SK-N-SH (cell line): Measurements from ENCODE around the gene KCNAB1. TPM values are rescaled to one million over a fixed set of nuclear protein-coding genes. Genes with fewer than 3 reads are reported as not detected.

Experiments used
- CTCF ChIA-PET: fragments of 300-600, 350-600 bp; formaldehyde crosslinking; extraction: SDS; loops from one replicate; lab custom pipeline; 2021; lab: Yijun Ruan, JAX
- POLR2A ChIA-PET: fragments of 350-600 bp; sonication (Branson Sonifier 250); formaldehyde crosslinking; extraction: SDS; loops from one replicate; lab custom pipeline; 2020; ENCODE audit warnings: antibody characterized with exemption, inconsistent platforms; lab: Yijun Ruan, JAX
- DNase-seq: peaks from one replicate; pipeline ENCODE4 v3.0.0; 2012
- H2AFZ ChIP-seq: fragments of 200-600 bp; sonication (generic); 2 replicates; pipeline ENCODE4 v1.8.1; 2016; ENCODE audit warnings: antibody characterized with exemption, mild to moderate bottlenecking, low read depth
- H3F3A ChIP-seq: fragments of 200-600 bp; sonication (generic); replicated peaks from 2 replicates; pipeline ENCODE3; 2016; ENCODE audit warnings: antibody characterized with exemption, mild to moderate bottlenecking; ENCODE audit not compliant: insufficient read depth
- H3K27ac ChIP-seq, 2 experiments: fragments of 200-500 bp in 1 of 2; fragments of 200-600 bp in 1 of 2; sonication (Bioruptor generic) in 1 of 2; sonication (generic), shearing (Covaris generic) in 1 of 2; 2 replicates each; pipeline versions ENCODE4 v1.5.1 to v1.6.1; 2014 to 2016; ENCODE audit warnings: low read depth in 2 of 2, inconsistent platforms in 1 of 2, low read length in 1 of 2, mild to moderate bottlenecking in 1 of 2, mixed read lengths in 1 of 2
- H3K27me3 ChIP-seq: fragments of 200-600 bp; sonication (generic), shearing (Covaris generic); 2 replicates; pipeline ENCODE4 v1.6.1; 2016; ENCODE audit warnings: mixed run types; ENCODE audit not compliant: insufficient read depth
- H3K36me3 ChIP-seq, 2 experiments: fragments of 200-500 bp in 1 of 2; fragments of 200-600 bp in 1 of 2; sonication (Bioruptor generic) in 1 of 2; sonication (generic) in 1 of 2; replicated peaks in 1 of 2; 2 replicates each; pipeline versions ENCODE3 to v1.5.1; 2014 to 2016; ENCODE audit warnings: low read length in 1 of 2, mild to moderate bottlenecking in 1 of 2; ENCODE audit not compliant: insufficient read depth in 2 of 2, control insufficient read depth in 1 of 2
- H3K4me1 ChIP-seq, 2 experiments: fragments of 200-500 bp in 1 of 2; fragments of 200-600 bp in 1 of 2; sonication (Bioruptor generic) in 1 of 2; sonication (generic), shearing (Covaris generic) in 1 of 2; 2 replicates each; pipeline versions ENCODE4 v1.5.1 to v1.6.1; 2014 to 2016; ENCODE audit warnings: low read depth in 1 of 2, low read length in 1 of 2, mixed run types in 1 of 2; ENCODE audit not compliant: insufficient read depth in 2 of 2, control insufficient read depth in 1 of 2
- H3K4me2 ChIP-seq: fragments of 200-600 bp; sonication (generic), shearing (Covaris generic); 2 replicates; pipeline ENCODE4 v1.6.1; 2017; ENCODE audit warnings: mixed run types
- H3K4me3 ChIP-seq, 2 experiments: fragments of 200-500 bp in 1 of 2; fragments of 200-600 bp in 1 of 2; sonication (Bioruptor generic) in 1 of 2; sonication (generic), shearing (Covaris generic) in 1 of 2; 2 replicates each; pipeline versions ENCODE4 v1.5.1 to v1.8.1; 2014 to 2016; ENCODE audit warnings: low read depth in 2 of 2, inconsistent platforms in 1 of 2, low read length in 1 of 2, mild to moderate bottlenecking in 1 of 2, mixed read lengths in 1 of 2, moderate library complexity in 1 of 2
- H3K79me2 ChIP-seq: fragments of 200-600 bp; sonication (generic); 2 replicates; pipeline ENCODE4 v1.8.1; 2017; ENCODE audit warnings: mild to moderate bottlenecking; ENCODE audit not compliant: insufficient read depth
- H3K9ac ChIP-seq: fragments of 200-600 bp; sonication (generic); 2 replicates; pipeline ENCODE4 v1.6.1; 2017; ENCODE audit warnings: mixed run types
- H3K9me2 ChIP-seq: fragments of 200-600 bp; sonication (generic); 2 replicates; pipeline ENCODE4 v1.6.1; 2017; ENCODE audit warnings: mixed run types
- H3K9me3 ChIP-seq: fragments of 200-600 bp; sonication (generic); 2 replicates; pipeline ENCODE4 v1.6.1; 2017; ENCODE audit warnings: mixed run types, mild to moderate bottlenecking, moderate library complexity
- H4K20me1 ChIP-seq: fragments of 200-600 bp; sonication (generic); 2 replicates; pipeline ENCODE4 v1.6.1; 2017; ENCODE audit warnings: mild to moderate bottlenecking, mixed run types; ENCODE audit not compliant: insufficient read depth
- EP300 ChIP-seq, 2 experiments: IDR thresholded peaks; 2 replicates each; pipeline versions ENCODE4 v1.4.0 to v1.6.1; 2012; ENCODE audit warnings: borderline replicate concordance in 1 of 2, low read depth in 1 of 2, low read length in 1 of 2
- FOSL2 ChIP-seq: IDR thresholded peaks from 2 replicates; pipeline ENCODE4 v1.4.0; 2012; ENCODE audit warnings: low read depth, mild to moderate bottlenecking, moderate library complexity, borderline replicate concordance
- FOXJ3 ChIP-seq: sonication (generic); formaldehyde crosslinking; IDR thresholded peaks from 2 replicates; pipeline ENCODE4 v1.5.1; 2020; ENCODE audit warnings: mild to moderate bottlenecking, missing genetic modification reagents
- FOXM1 ChIP-seq: IDR thresholded peaks from 2 replicates; pipeline ENCODE4 v1.4.0; 2012; ENCODE audit warnings: low read depth, mild to moderate bottlenecking
- GATA2 ChIP-seq: sonication (generic); formaldehyde crosslinking; IDR thresholded peaks from 2 replicates; pipeline ENCODE4 v1.5.0; 2020; ENCODE audit warnings: mild to moderate bottlenecking, missing genetic modification reagents
- JUND ChIP-seq: IDR thresholded peaks from 2 replicates; pipeline ENCODE4 v1.4.0; 2012
- MEF2A ChIP-seq: IDR thresholded peaks from 2 replicates; pipeline ENCODE4 v1.4.0; 2012; ENCODE audit warnings: low read depth, borderline replicate concordance
- NFIC ChIP-seq: IDR thresholded peaks from 2 replicates; pipeline ENCODE4 v1.4.0; 2012; ENCODE audit warnings: borderline replicate concordance
- NRF1 ChIP-seq: IDR thresholded peaks from 2 replicates; pipeline ENCODE4 v1.6.1; 2012; ENCODE audit warnings: low read depth, mild to moderate bottlenecking, low read length
- POLR2AphosphoS5 ChIP-seq: IDR thresholded peaks from 2 replicates; pipeline ENCODE4 v1.6.1; 2012; ENCODE audit warnings: low read depth, low read length
- RAD21 ChIP-seq: IDR thresholded peaks from 2 replicates; pipeline ENCODE4 v1.6.1; 2012; ENCODE audit warnings: mild to moderate bottlenecking, low read length
- RCOR1 ChIP-seq: fragments of 150-350 bp; IDR thresholded peaks from 2 replicates; pipeline ENCODE4 v1.6.1; 2017; ENCODE audit warnings: antibody characterized with exemption, low read length
- RXRA ChIP-seq: IDR thresholded peaks from 2 replicates; pipeline ENCODE4 v1.4.0; 2012; ENCODE audit warnings: low read depth, mild to moderate bottlenecking, borderline replicate concordance
- SIN3A ChIP-seq: IDR thresholded peaks from 2 replicates; pipeline ENCODE4 v1.6.1; 2012; ENCODE audit warnings: low read depth, mild to moderate bottlenecking, low read length, moderate library complexity, borderline replicate concordance
- SMC3 ChIP-seq: IDR thresholded peaks from 2 replicates; pipeline ENCODE4 v1.6.1; 2012; ENCODE audit warnings: low read depth, low read length, improper control_type of control experiment
- TAF1 ChIP-seq: IDR thresholded peaks from 2 replicates; pipeline ENCODE4 v1.6.1; 2012; ENCODE audit warnings: low read depth, mild to moderate bottlenecking, low read length, moderate library complexity, borderline replicate concordance
- TCF12 ChIP-seq: IDR thresholded peaks from 2 replicates; pipeline ENCODE4 v1.4.0; 2012
- TEAD4 ChIP-seq: IDR thresholded peaks from 2 replicates; pipeline ENCODE4 v1.4.0; 2012; ENCODE audit warnings: mild to moderate bottlenecking, borderline replicate concordance; ENCODE audit not compliant: insufficient read depth
- YY1 ChIP-seq: IDR thresholded peaks from 2 replicates; pipeline ENCODE4 v1.4.0; 2012; ENCODE audit warnings: low read depth, mild to moderate bottlenecking
- WGBS: methylation state at CpG from one replicate; pipeline ENCODE4 v1.1.6; 2017; ENCODE audit warnings: low lambda C conversion rate; 5-methylcytosine and 5-hydroxymethylcytosine counted together
- polyA plus RNA-seq, 3 experiments: library from polyadenylated mRNA; depleted of rRNA; stranded (reverse); fragments of >200 nt; gene quantifications; 2 replicates each; pipeline ENCODE4 v1.2.3, GENCODE V29; 2012
- TF ChIP-seq, protein P1 (sequence below): IDR thresholded peaks from 2 replicates; pipeline ENCODE4 v1.4.0; 2012; ENCODE audit warnings: low read depth, borderline replicate concordance
- TF ChIP-seq, protein P2 (sequence below): IDR thresholded peaks from 2 replicates; pipeline ENCODE4; 2012
- TF ChIP-seq, protein P3 (sequence below): IDR thresholded peaks from 2 replicates; pipeline ENCODE4 v1.4.0; 2012; ENCODE audit warnings: low read depth, borderline replicate concordance

The KCNAB1 gene
- polyA plus RNA-seq, 1 of the 3 experiments (the other 2 are of a cell fraction): 82.1 TPM

DNA sequence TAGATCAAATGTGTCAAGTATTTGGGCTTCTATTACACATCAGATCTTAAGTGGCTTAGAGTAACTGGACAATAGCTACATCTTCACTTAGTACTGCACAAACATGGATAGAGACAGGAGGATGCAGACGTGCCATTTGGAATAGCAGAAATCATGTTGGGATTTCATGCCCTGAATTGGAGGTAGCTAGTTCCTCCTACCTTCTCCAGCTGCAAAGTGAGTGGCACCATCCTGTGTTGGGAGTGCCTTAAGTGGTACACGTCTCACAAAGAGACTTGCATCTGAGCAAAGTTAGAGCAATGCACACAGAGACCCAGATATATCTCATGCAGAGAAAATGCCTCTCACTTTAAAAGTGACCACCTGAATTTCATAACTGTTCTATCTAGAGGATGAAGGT, 298.1 kb downstream of the KCNAB1 start:
- POLR2A ChIA-PET: no interaction called here
- Histone ChIP-seq H3K9me2 (no peaks in the 10 kb centered on the region), H3K79me2 (peaks cover 68% of the 10 kb centered on the region), H2AFZ (no peak overlapping the region; the same call in 1 of the 2 replicates), H3F3A (peaks cover 9% of the 10 kb centered on the region), H3K9ac (no peak overlapping the region), H3K27me3 (no peaks in the 10 kb centered on the region), H3K4me2 (no peak overlapping the region), H3K4me1 (peaks cover 0 to 15% of the 10 kb centered on the region in 2 experiments; a peak in 2 of 4 replicates), H3K4me3 (no peak overlapping the region), H3K27ac (no peak overlapping the region), H3K36me3 (peaks cover 20 to 35% of the 10 kb centered on the region in 2 experiments), H4K20me1 (0 out of 2 replicates have a peak, but pooled peaks cover 3% of the 10 kb centered on the region), H3K9me3 (no peaks in the 10 kb centered on the region)
- CTCF ChIA-PET: interaction anchor here (1.6 kb wide), 1 partner anchor 266 kb away, joined by 4 read pairs; no protein-coding TSS in a partner anchor
- WGBS: 86% methylated on average over 2 of the region's 2 CpGs
- DNase-seq: no peak
- TF ChIP-seq FOXJ3: no peak
- TF ChIP-seq SIN3A: no peak
- no peak for TF ChIP-seq GATA2 (CRISPR knock-in tag)
- TF ChIP-seq NFIC: no peak
- TF ChIP-seq RAD21: no peak
- no peak for TF ChIP-seq EP300 (IDR thresholded peaks at IDR 0.05; ENCODE audit: borderline replicate concordance in 1 of 2, low read depth in 1 of 2, low read length in 1 of 2)
- TF ChIP-seq YY1: no peak
- no peak for TF ChIP-seq TAF1
- TF ChIP-seq, protein P1, sequence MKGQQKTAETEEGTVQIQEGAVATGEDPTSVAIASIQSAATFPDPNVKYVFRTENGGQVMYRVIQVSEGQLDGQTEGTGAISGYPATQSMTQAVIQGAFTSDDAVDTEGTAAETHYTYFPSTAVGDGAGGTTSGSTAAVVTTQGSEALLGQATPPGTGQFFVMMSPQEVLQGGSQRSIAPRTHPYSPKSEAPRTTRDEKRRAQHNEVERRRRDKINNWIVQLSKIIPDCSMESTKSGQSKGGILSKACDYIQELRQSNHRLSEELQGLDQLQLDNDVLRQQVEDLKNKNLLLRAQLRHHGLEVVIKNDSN: no peak
- TF ChIP-seq TEAD4: no peak
- TF ChIP-seq FOXM1: no peak
- no peak for TF ChIP-seq SMC3

DNA sequence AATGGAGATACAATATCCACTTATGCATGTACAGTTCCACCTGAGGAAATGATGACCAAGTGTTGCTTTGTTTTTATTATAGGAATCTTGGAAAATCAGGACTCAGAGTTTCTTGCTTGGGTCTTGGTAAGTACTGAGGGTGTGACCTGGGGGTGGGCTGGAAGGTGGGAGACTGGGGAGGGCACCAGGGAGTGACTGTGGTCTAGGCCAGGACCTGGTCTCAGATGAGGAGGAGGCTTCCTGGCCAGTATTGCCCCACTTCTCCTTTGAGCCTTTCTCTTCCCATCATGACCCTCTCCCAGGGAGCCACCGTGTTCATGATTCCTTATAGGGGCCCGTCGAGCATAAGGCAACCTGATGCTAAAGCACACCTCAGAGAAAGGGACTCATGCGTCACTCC, 301.2 kb downstream of the KCNAB1 start:
- H3K4me2 ChIP-seq: no peak overlapping the region
- CTCF ChIA-PET: interaction anchor here (1.3 kb wide), 1 partner anchor 13 kb away, joined by 3 read pairs; no protein-coding TSS in a partner anchor
- H3K4me1 ChIP-seq: peaks cover 0 to 11% of the 10 kb centered on the region in 2 experiments; a peak in 2 of 4 replicates
- H3K36me3 ChIP-seq: peaks cover 16 to 33% of the 10 kb centered on the region in 2 experiments
- H3K9ac ChIP-seq: no peak overlapping the region
- POLR2A ChIA-PET: no interaction called here
- 0 out of 2 replicates have a peak, but pooled peaks cover 3% of the 10 kb centered on the region for H4K20me1 ChIP-seq
- H3F3A ChIP-seq: peaks cover 4% of the 10 kb centered on the region
- no peaks in the 10 kb centered on the region for H3K27me3 ChIP-seq
- no peak overlapping the region for H3K27ac ChIP-seq
- H3K4me3 ChIP-seq: no peak overlapping the region
- 80% methylated on average over 4 of the region's 4 CpGs for WGBS
- DNase-seq: no peak
- no peaks in the 10 kb centered on the region for H3K9me2 ChIP-seq
- no peak overlapping the region for H2AFZ ChIP-seq
- H3K9me3 ChIP-seq: no peaks in the 10 kb centered on the region
- H3K79me2 ChIP-seq: peaks cover 55% of the 10 kb centered on the region
- TF ChIP-seq SIN3A (no peak), NFIC (no peak), FOXJ3 (no peak), GATA2 (CRISPR knock-in tag) (no peak), TCF12 (no peak), TAF1 (no peak), YY1 (no peak), JUND (no peak), RXRA (no peak), RCOR1 (no peak), POLR2AphosphoS5 (no peak), FOSL2 (no peak), EP300 (IDR thresholded peaks at IDR 0.05; ENCODE audit: borderline replicate concordance in 1 of 2, low read depth in 1 of 2, low read length in 1 of 2) (no peak), NRF1 (no peak), MEF2A (no peak)
- TF ChIP-seq, protein P2, sequence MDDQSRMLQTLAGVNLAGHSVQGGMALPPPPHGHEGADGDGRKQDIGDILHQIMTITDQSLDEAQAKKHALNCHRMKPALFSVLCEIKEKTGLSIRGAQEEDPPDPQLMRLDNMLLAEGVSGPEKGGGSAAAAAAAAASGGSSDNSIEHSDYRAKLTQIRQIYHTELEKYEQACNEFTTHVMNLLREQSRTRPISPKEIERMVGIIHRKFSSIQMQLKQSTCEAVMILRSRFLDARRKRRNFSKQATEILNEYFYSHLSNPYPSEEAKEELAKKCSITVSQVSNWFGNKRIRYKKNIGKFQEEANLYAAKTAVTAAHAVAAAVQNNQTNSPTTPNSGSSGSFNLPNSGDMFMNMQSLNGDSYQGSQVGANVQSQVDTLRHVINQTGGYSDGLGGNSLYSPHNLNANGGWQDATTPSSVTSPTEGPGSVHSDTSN: no peak
- TF ChIP-seq, protein P3, sequence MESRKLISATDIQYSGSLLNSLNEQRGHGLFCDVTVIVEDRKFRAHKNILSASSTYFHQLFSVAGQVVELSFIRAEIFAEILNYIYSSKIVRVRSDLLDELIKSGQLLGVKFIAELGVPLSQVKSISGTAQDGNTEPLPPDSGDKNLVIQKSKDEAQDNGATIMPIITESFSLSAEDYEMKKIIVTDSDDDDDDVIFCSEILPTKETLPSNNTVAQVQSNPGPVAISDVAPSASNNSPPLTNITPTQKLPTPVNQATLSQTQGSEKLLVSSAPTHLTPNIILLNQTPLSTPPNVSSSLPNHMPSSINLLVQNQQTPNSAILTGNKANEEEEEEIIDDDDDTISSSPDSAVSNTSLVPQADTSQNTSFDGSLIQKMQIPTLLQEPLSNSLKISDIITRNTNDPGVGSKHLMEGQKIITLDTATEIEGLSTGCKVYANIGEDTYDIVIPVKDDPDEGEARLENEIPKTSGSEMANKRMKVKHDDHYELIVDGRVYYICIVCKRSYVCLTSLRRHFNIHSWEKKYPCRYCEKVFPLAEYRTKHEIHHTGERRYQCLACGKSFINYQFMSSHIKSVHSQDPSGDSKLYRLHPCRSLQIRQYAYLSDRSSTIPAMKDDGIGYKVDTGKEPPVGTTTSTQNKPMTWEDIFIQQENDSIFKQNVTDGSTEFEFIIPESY: no peak
- TF ChIP-seq, protein P1: no peak
